GM18517 (cell line): ENCODE results near the gene ZNF804B.
"Not testable (repeated sequence)": the region's sequence is repeated elsewhere in the genome, so short reads cannot be mapped to it uniquely, and the experiment has no call there.

ENCODE experiments used
- ATAC-seq: cut with Tn5 transposase; IDR thresholded peaks from one replicate; pipeline ENCODE4 v1.9.1; 2021; ENCODE audit warnings: mild to moderate bottlenecking, moderate library complexity; ENCODE audit not compliant: unreplicated experiment

ZNF804B gene

GRCh38 chr7:89073776-89074175 lies 314.3 kb downstream of the ZNF804B start:
- ATAC-seq = no peak

DNA sequence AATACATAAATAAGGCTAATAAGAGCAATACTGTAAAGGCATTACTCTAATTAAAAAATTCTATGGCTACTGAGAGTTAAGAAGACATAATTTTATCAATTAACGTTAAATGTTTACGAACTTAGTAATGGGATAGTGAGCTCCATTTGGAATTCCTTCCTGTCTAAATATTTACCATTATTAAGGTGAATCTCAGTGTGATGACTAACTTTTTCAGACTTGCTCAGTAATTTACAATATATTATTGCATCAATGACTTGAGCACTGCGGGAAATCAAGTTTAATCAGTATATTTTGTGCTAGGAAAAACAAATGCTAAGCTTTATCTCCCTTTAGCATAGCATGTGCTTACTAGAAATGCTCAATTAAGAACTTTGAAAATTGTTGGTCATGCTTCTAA lies 318.5 kb downstream of the ZNF804B start:
- no peak for ATAC-seq

DNA sequence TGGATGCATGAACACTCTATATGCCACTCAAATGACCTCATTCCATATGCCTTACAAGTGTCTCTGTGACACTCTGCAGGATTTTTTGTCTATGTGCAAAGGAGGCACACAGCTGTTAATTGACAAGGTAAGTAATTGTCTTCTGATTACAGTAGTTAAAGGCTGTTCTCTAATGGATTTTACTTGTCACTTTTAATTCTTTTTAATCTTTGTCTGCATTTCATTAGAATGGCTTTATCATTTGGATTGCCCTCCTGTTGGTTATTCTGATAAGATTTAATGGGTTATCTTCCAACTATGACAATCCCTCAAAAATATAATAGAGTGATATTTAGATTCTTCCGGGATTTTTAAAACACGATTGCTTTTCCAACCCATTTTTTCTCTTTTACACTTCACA lies 326.1 kb downstream of the ZNF804B start:
- no peak for ATAC-seq

DNA sequence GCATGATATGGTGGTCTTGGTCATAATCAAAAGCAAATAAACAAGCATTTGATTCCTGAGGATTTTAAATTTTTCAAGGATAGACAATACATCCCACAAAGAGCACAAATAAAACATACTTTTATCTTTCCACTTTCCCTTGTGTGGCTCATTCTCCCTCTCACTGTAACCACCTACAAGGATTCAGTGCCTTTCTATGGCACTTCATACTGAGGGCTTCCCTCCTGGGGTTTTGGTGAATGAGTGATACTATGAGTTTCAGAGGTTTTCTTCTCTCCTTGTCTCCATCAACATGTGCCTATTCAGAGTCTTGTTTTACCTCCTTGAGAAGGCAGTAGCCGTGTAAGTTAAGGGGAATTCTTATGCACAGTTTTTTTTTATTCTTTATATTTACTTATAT lies 332.1 kb downstream of the ZNF804B start:
- ATAC-seq = no peak

DNA sequence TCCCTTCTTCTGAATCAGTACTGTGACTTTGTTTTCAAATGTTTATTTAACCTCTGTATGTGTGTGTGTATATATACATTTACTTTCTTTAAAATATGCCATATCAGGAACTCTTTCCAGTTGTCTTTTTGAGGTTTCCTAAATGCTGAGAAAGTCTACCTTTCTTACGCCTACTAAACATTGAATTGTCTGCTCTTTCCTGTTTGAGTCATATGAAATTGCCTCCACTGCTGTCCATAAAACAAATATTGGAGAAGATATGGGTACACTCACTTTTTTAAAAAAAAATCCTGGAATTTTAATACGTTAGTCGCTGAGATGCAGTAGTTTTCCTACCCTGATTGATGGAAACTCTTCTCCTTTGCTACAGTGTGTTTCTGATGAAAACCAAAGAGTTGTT lies 334.8 kb downstream of the ZNF804B start:
- ATAC-seq = no peak

DNA sequence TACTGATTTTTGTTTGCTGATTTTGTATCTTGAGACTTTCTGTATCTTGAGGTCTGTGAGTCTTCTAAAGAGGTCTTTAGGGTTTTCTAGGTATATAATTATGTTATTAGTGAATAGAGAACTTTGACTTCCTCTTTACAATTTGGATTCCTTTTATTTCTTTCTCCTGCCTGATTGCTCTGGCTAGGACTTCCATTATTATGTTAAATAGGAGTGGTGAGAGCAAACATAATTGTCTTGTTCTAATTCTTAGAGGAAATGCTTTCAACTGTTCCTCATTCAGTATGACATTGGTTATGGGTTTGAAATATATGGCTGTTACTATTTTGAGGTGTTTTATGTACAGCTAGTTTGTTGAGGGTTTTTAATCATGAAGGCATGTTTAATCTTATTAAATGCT lies 344.1 kb downstream of the ZNF804B start:
- ATAC-seq = no peak

DNA sequence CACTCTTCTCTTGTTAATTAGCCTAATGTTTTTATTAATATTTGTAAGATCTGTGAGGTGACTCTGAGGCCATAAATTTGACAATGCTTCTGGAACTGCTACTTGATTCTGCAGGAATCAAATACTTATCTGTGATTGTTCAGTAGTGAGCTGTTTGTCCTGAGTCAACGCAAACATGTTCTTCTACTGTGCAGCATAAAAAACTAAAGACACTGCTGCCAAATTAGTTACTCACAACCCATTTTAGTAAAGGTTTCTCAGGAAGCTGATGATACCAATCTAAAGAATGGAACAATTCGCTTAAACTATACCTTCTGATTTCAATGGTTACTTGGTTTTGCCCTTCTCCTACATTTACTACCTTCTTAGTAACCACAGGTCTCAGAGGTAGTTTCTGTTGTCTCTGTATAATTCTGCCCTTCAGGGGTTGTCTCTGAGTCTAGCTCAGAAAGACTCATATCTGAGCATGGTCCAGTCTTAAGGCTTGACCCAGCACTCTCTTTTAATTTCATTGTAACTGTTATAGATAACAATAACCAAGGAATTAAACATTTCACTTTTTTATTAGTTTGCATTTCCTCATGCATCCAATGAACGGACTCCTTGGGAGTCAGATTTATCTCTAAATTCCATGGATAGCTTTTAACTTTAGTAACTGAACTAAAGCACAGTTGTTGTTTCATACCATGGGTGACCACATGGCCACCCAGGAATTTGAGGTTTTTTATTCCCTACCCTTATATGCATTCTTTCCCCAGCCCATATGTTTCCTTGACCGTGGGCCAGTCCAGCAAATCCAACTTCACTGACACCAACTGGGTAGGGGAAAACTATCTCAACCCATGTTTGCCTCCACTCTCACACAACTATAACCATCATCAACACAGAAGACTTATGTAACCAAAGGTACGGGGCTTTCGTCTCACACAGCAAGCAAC lies 345.5 kb downstream of the ZNF804B start:
- ATAC-seq = no peak

GRCh38 chr7:89123871-89124270 lies 364.4 kb downstream of the ZNF804B start:
- no peak for ATAC-seq

DNA sequence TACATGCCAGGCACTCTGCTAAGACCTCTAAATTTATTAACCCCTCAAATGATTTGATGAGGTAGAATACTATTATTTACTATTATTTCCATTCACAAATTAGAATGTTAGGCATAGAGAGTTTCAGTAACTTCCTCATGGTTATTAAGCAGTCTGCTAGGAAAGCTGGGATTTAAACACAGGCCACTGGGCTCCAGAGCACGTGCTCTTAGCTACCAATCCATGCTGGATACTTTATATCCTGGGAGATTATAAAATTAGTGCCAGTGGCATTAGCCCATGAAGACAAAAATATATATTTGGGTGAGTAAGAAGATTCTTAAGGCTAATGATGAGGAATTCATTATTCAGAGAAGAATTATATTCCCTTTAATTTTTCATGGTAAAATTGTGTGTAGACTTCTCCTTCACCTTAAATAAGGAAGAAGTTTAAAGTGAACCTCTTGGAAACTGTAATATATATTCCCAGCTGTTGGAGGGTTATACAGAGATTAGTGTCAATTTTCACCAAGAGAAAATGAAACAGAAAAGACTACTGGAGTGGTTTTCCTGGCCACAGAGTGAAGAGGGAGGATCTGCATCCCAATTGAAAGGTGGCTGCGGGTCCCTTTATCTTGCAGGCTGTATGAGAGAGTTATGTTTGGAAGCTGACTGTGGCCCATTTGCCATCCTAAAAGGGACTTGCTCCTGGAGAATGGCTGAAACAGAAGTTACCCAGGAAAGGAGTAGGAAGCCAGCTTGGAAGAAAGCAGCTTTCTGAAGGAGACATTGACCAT lies 370.3 kb downstream of the ZNF804B start:
- ATAC-seq = no peak

DNA sequence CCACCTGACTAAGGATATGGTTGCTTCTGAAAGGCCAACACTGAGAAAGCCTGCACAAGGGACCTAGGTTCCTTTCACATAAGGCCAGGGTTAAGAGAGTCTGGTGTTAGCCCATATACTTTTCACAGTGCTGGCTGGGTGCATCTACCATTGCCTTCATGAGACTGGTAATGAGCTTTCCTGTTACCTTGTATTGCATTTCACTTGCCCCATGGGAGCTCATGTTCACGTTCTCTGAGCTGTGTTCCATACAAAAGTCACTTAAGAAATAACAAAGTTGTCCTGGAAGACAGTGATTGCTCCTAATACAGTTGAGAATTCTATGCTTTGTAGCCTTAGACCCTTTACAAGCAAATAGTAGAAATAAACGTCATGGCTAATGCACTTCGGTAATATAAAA lies 373.9 kb downstream of the ZNF804B start:
- ATAC-seq = no peak

GRCh38 chr7:89133819-89134218 lies 374.3 kb downstream of the ZNF804B start:
- no peak for ATAC-seq

DNA sequence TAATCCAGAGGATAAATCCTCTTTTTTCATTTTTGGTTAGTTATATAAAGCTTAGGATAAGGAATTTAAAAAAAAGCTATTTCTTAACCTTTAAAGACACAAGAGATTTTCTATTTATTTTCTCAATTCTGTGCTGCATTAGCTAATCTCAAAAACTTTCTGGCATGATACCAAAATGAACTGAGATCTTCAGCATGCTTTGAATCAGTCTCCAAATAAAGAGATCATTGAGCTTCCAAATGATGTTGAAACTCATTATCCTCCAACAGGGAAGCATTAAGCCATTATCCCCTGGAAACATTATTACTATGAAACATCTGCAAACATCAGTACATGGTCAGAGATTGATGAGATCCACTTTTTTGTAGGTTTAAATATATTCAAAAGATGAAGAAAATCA lies 386.3 kb downstream of the ZNF804B start:
- ATAC-seq = no peak

DNA sequence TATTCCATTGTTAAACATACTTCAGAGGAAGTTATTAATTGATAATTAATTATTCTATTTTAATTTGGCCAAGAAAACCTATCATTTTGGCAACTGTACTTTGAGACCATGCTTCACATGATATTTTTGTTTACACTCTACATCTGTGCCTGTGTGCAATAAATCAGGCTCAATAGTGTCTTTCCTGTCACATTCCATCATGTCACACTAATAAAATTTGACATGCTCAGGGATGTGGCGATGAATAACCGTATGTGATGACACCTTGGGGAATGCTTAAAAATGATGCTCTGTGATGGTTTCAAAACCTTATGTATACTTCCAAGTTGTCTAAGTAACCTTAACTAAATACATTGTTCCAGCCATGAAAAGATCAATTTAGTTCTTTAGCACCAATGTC lies 400.6 kb downstream of the ZNF804B start:
- no peak for ATAC-seq

- ATAC-seq = no peak
These were observed 405.9 kb downstream of the ZNF804B start for GRCh38 chr7:89165421-89165820.

- no peak for ATAC-seq
These were observed 411.1 kb downstream of the ZNF804B start for GRCh38 chr7:89170628-89171027.

- ATAC-seq = no peak
These were observed 422.6 kb downstream of the ZNF804B start for GRCh38 chr7:89182116-89182515.

GRCh38 chr7:89183712-89184111 lies 424.2 kb downstream of the ZNF804B start:
- ATAC-seq = no peak

GRCh38 chr7:89200758-89201157 lies 441.3 kb downstream of the ZNF804B start:
- no peak for ATAC-seq

DNA sequence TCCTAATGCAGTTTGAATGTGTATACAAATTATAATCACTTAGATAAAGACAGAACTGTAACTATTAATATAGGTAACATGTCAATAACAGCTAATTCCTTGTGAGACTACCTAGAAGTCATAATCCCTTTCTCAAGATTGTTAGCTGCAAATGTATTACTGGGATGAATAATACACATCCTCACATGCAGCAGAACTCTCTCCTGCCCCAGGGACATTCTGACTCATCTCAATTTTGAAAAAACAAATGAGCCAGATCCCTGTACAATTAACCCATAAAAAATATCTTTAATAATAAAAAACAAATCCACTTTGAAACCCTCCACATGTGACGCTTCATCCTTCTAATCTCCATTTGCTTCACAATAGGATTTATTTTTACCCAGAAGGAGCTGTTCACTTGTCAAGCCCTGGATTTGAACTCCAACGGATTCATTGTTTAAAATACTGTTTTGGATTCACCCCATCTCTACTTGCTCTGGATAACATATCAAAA lies 464.4 kb downstream of the ZNF804B start:
- no peak for ATAC-seq

DNA sequence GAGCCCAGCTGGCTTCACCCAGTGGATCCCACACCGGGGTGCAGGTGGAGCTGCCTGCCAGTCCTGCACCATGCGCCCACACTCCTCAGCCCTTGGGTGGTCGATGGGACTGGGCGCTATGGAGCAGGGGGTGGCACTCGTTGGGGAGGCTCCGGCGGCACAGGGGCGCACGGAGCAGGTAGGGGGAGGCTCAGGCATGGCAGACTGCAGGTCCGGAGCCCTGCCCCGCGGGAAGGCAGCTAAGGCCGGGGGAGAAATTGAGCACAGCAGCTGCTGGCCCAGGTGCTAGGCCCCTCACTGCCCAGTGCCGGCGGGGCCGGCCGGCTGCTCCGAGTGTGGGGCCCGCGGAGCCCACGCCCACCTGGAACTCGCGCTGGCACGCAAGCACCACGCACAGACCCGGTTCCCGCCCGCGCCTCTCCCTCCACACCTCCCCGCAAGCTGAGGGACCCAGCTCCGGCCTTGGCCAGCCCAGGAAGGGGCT lies 469.2 kb downstream of the ZNF804B start:
- not testable (repeated sequence) for ATAC-seq

- no peak for ATAC-seq
These were observed 478.7 kb downstream of the ZNF804B start for GRCh38 chr7:89238156-89238555.

DNA sequence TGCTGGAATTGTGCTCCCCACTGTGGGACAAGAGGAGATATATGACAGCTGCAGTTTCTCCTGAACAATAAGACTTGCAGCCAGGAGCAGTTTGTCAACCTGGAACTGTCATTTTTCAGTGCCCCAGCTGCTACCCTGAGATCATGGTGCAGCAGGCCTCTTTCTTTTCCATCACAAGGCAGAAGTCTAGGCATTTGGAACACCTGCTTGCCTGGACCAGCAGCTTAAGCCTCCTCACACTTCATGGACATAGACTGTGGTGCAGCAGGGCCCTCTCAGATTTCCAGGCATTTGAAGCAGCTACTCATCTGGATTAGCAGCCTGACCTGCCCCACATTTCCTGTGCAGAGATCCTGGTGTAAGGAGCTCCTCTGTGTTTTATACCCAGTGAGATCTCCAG lies 486.7 kb downstream of the ZNF804B start:
- ATAC-seq = no peak
